ENCODE results near the gene COP1. TPM values are rescaled to one million over a fixed set of nuclear protein-coding genes. Genes with fewer than 3 reads are reported as not detected.

The COP1 gene
- total RNA-seq, 2 experiments from 2014 or later, result 33.8 to 36.9 TPM

DNA sequence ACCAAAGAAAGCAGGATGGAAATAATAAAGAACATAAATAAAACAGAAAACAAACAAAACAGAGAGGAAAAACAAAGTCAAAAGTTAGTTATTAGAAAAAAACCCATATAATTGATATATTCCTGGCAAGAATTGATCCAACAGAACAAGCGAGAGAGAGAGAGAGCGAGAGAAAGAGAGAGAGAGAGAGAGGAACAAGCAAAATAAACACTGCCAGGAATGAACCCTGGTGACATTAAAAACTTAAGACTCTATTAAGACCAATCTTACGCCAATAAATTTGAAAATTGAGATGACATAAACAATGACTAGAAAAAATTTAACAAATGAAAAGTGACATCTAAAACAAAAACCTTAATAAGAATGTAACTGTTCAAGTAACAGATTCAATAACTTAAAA is 64.1 kb downstream of the COP1 start:
- H3K9me3 Mint-ChIP-seq, result peaks cover 3% of the 10 kb centered on the region
- H3K27me3 Mint-ChIP-seq, result no peaks in the 10 kb centered on the region
- peaks cover 35% of the 10 kb centered on the region for H3K4me1 Mint-ChIP-seq (ENCODE audit: low read depth)
- ChIA-PET CTCF (no interaction called here), POLR2A (no interaction called here)
- H3K4me3 Mint-ChIP-seq, result no peak overlapping the region
- no peak for ATAC-seq
- H3K27ac Mint-ChIP-seq, result no peak overlapping the region
- intact Hi-C loops (cut with micrococcal nuclease), result no loop called here
- TF ChIP-seq CTCF (IDR thresholded peaks at IDR 0.05), result no peak
- no peak for DNase-seq
- H3K36me3 Mint-ChIP-seq (ENCODE audit: low read depth), result peaks cover 63% of the 10 kb centered on the region

- no peak for DNase-seq
- TF ChIP-seq CTCF (IDR thresholded peaks at IDR 0.05), result no peak
- intact Hi-C loops (cut with micrococcal nuclease), result no loop called here
- Mint-ChIP-seq H3K4me3 (no peak overlapping the region), H3K36me3 (ENCODE audit: low read depth) (peaks cover 48% of the 10 kb centered on the region), H3K9me3 (peaks cover 3% of the 10 kb centered on the region), H3K27ac (no peak overlapping the region), H3K27me3 (no peaks in the 10 kb centered on the region), H3K4me1 (ENCODE audit: low read depth) (peaks cover 42% of the 10 kb centered on the region)
- ATAC-seq, result no peak
- ChIA-PET POLR2A (no interaction called here), CTCF (no interaction called here)
Observed at GRCh38 chr1:176141449-176141848, 65.6 kb downstream of the COP1 start.

DNA sequence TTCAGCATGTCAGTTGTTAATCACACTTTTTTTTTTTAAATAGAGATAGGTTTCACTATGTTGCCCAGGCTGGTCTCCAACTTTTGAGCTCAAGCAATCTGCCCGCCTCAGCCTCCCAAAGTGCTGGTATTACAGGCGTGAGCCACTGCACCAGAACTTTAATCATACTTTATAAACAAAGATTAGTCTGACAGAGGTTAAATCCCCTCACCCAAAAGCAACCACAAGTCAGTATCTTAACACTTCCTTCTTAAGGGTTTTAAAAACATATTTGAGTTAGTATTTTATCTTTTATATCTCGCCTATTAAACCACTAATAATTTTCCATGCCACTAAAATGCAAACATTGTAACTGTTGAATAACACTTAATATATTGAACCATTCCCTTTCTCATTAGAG is 70.2 kb downstream of the COP1 start:
- no peak overlapping the region for H3K27ac Mint-ChIP-seq
- H3K4me3 Mint-ChIP-seq, result no peak overlapping the region
- intact Hi-C loops (cut with micrococcal nuclease), result no loop called here
- peaks cover 30% of the 10 kb centered on the region for H3K4me1 Mint-ChIP-seq (ENCODE audit: low read depth)
- H3K27me3 Mint-ChIP-seq, result no peaks in the 10 kb centered on the region
- no peaks in the 10 kb centered on the region for H3K9me3 Mint-ChIP-seq
- no peak for TF ChIP-seq CTCF (IDR thresholded peaks at IDR 0.05)
- DNase-seq, result no peak
- H3K36me3 Mint-ChIP-seq (ENCODE audit: low read depth), result peaks cover 26% of the 10 kb centered on the region
- no peak for ATAC-seq
- ChIA-PET CTCF (no interaction called here), POLR2A (no interaction called here)

- TF ChIP-seq CTCF (IDR thresholded peaks at IDR 0.05), result no peak
- no peak for DNase-seq
- no peak for ATAC-seq
- ChIA-PET CTCF (interaction anchor here (0.7 kb wide), 1 partner anchor 16 kb away, joined by 3 read pairs; no protein-coding TSS in a partner anchor), POLR2A (no interaction called here)
- Mint-ChIP-seq H3K9me3 (no peaks in the 10 kb centered on the region), H3K36me3 (ENCODE audit: low read depth) (peaks cover 22% of the 10 kb centered on the region), H3K4me3 (no peak overlapping the region), H3K27ac (no peak overlapping the region), H3K27me3 (no peaks in the 10 kb centered on the region), H3K4me1 (ENCODE audit: low read depth) (peaks cover 24% of the 10 kb centered on the region)
- intact Hi-C loops (cut with micrococcal nuclease), result no loop called here
Observed at GRCh38 chr1:176134666-176135065, 72.4 kb downstream of the COP1 start.

GRCh38 chr1:176122282-176122681 is 84.8 kb downstream of the COP1 start:
- Mint-ChIP-seq H3K27me3 (no peaks in the 10 kb centered on the region), H3K4me1 (ENCODE audit: low read depth) (no peaks in the 10 kb centered on the region), H3K9me3 (peaks cover 25% of the 10 kb centered on the region), H3K4me3 (no peak overlapping the region), H3K27ac (no peak overlapping the region), H3K36me3 (ENCODE audit: low read depth) (peaks cover 45% of the 10 kb centered on the region)
- ChIA-PET CTCF (no interaction called here), POLR2A (no interaction called here)
- no peak for DNase-seq
- intact Hi-C loops (cut with micrococcal nuclease), result no loop called here
- ATAC-seq, result no peak
- TF ChIP-seq CTCF (IDR thresholded peaks at IDR 0.05), result no peak

Data from activated CD8-positive, alpha-beta T cell treated with anti-CD3 and anti-CD28 coated beads for 36 hours (primary cell).